ENCODE measurements around the gene RSRC1. TPM values are rescaled to one million over a fixed set of nuclear protein-coding genes. Genes with fewer than 3 reads are reported as not detected.

The RSRC1 gene
- total RNA-seq, 1 donor from 2014 or later: 36.9 TPM

DNA sequence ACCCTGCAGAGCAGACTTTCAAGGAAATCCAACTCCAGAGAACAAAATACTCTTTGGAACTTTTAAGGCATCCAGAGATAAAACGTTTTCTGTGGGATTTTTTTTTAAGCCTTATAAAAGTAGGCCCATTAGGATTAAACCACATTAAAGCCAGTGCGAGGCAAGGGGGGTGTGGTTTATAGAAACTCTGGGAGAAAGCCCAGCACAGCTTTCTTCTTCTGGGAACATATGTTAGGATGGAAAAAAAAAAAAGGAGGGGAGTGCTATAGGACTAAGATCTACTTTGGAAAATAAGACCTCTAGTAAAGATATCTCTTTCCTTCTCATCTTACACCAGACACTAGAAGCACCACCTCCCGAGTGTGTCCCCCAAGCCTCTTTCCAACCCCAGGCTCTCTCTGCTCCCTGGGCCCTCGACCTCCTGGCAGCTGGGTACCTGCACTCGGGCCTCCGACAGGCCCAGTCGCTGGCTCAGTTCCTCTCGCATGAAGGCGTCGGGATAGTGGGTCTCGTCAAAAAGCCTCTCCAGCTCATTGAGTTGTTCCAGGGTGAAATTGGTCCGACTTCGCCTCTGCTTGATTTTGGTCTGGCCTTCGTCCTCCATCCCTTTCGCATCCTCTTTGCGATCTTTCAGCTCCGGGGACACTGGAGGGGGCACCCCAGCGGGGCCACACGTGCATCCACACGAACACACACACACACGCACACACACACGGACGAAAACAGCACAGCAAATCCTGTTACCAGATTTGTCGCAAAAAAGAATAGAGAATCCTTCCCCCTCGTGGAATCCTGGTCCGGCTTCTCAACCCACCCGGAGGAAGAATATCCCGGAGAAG is 7.4 kb upstream of the RSRC1 start:
- TF ChIP-seq, protein P1, sequence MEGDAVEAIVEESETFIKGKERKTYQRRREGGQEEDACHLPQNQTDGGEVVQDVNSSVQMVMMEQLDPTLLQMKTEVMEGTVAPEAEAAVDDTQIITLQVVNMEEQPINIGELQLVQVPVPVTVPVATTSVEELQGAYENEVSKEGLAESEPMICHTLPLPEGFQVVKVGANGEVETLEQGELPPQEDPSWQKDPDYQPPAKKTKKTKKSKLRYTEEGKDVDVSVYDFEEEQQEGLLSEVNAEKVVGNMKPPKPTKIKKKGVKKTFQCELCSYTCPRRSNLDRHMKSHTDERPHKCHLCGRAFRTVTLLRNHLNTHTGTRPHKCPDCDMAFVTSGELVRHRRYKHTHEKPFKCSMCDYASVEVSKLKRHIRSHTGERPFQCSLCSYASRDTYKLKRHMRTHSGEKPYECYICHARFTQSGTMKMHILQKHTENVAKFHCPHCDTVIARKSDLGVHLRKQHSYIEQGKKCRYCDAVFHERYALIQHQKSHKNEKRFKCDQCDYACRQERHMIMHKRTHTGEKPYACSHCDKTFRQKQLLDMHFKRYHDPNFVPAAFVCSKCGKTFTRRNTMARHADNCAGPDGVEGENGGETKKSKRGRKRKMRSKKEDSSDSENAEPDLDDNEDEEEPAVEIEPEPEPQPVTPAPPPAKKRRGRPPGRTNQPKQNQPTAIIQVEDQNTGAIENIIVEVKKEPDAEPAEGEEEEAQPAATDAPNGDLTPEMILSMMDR (conservative IDR thresholded peaks at IDR 0.05): no peak
- peaks cover 46% of the 10 kb centered on the region for H3K4me1 Mint-ChIP-seq
- DNase-seq (ENCODE audit: low read depth, low spot score): no peak
- H3K36me3 Mint-ChIP-seq (ENCODE audit: low read depth): peaks cover 2% of the 10 kb centered on the region
- peaks cover 100% of the 10 kb centered on the region for H3K27me3 Mint-ChIP-seq (ENCODE audit: low read depth)
- no peak overlapping the region for H3K27ac Mint-ChIP-seq (ENCODE audit: unreplicated experiment)
- H3K9me3 Mint-ChIP-seq: no peaks in the 10 kb centered on the region
- H3K4me3 Mint-ChIP-seq: peak overlapping the region; percentile 31

DNA sequence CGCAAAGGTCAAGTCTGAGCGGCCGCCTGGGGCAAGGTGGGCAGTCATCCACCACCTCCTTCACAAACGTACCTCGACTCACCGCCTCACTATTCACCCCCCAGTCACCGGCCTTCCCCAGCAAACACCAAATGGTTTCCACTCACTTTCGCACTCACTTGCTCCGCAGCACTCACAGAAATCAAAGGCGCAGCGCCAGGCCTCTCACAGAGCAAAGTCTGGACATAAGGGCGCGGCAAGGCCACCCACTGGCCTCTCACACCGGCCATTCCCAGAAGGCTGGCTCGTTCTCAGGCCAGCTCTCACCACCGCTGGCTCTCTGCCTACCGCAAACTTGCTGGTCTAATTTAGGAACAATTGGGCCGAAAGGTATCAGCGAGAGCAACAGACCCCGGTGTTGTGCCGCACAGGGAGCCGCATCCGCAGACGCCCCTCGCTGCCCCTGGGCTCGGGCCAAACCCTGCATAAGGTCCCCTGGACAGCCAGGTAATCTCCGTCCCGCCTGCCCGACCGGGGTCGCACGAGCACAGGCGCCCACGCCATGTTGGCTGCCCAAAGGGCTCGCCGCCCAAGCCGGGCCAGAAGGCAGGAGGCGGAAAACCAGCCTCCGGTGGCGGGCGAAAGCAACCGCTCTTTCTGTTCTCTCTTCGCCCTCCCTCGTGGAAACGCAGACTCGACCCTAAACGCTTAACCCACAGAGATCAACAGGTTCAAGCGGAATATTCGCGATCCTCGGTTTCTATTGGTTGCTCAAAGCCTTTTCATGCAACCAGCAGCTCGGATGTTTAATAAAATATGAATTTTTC is 6.6 kb upstream of the RSRC1 start:
- Mint-ChIP-seq H3K9me3 (no peaks in the 10 kb centered on the region), H3K36me3 (ENCODE audit: low read depth) (no peaks in the 10 kb centered on the region), H3K27ac (ENCODE audit: unreplicated experiment) (no peak overlapping the region), H3K4me3 (peak overlapping the region; percentile 35), H3K27me3 (ENCODE audit: low read depth) (peaks cover 100% of the 10 kb centered on the region), H3K4me1 (peaks cover 41% of the 10 kb centered on the region)
- TF ChIP-seq, protein P1 (conservative IDR thresholded peaks at IDR 0.05): no peak
- DNase-seq (ENCODE audit: low read depth, low spot score): peak; percentile 17

DNA sequence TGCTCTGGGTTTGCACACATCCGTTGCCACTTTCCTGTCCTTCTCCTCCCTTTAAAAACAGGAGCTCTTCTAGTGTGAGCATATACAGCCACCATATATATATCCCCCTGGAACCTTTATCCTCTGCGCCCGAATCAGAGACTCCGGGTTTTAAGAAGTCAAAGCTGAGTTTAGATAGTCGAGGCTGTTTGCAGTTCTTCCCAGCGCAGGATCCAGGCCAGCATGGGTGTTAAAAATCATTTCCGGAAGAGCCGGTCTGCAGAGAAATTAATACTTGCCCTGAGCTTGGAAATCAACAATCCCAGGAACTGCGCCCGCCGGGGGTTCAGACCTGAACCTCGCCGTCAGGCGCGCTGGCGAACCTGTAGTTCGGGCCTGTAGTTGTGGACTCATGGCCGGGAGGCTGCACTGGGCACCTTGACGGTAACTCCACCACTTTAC is 6.0 kb upstream of the RSRC1 start:
- Mint-ChIP-seq H3K36me3 (ENCODE audit: low read depth) (no peaks in the 10 kb centered on the region), H3K4me3 (peak overlapping the region; percentile 35), H3K27ac (ENCODE audit: unreplicated experiment) (no peak overlapping the region), H3K4me1 (peaks cover 38% of the 10 kb centered on the region), H3K9me3 (no peaks in the 10 kb centered on the region), H3K27me3 (ENCODE audit: low read depth) (peaks cover 100% of the 10 kb centered on the region)
- TF ChIP-seq, protein P1 (conservative IDR thresholded peaks at IDR 0.05): no peak
- DNase-seq (ENCODE audit: low read depth, low spot score): no peak

DNA sequence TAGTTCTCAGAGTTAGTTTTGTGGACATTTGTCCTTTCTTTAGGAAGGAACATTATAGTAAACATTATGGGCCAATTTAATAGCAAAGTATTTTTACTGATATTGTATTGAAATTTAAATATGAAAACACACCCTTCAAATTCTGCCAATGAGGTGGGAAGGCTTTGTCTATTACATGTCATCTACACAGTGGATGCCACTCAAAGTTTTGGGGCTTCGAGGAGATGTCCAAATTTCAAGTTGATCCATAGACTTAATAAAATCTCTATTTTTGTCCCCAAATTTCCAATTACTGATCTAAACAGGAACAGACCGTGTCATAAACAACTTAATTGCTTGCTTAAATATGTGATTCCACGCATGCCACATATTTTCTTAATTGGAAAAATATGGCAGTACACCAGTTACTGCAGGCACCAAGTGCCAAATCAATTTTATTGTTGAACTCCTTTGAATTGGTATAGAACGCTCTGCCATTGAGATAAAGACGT is 5.4 kb upstream of the RSRC1 start:
- Mint-ChIP-seq H3K4me3 (peak overlapping the region; percentile 35), H3K4me1 (peaks cover 40% of the 10 kb centered on the region), H3K36me3 (ENCODE audit: low read depth) (peaks cover under 1% of the 10 kb centered on the region), H3K9me3 (no peaks in the 10 kb centered on the region), H3K27me3 (ENCODE audit: low read depth) (peaks cover 100% of the 10 kb centered on the region), H3K27ac (ENCODE audit: unreplicated experiment) (no peak overlapping the region)
- TF ChIP-seq, protein P1 (conservative IDR thresholded peaks at IDR 0.05): no peak
- no peak for DNase-seq (ENCODE audit: low read depth, low spot score)

DNA sequence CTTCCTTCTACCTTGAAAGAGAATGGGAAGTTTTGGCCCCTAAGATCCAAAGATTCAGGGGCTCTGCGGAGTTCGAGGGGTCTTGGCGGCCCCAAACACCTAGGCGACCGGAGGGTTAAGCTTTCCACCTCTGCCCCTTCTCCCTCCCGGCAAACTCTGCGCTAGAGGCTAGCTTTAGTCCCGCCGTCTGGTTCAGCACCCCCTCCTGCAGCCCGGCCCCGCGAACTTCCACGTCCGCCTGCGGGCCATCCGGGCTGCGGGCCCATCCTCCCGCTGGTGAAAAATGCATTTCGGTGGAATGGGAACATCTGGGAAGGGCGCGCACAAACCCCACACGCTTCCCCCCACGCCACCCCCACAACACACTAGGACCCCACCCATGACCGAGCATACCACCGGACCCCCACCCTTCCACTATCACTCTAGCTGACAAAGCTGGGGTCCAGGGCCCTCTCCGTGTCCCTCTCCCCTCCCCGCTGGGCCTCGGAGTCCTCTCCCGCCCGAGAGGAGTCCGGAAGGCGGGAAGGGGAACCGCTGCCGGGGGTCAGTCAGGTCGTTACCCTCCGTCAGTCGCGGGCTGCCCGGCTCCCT is 4.7 kb upstream of the RSRC1 start:
- Mint-ChIP-seq H3K27me3 (ENCODE audit: low read depth) (peaks cover 98% of the 10 kb centered on the region), H3K4me3 (peak overlapping the region; percentile 62), H3K36me3 (ENCODE audit: low read depth) (peaks cover 5% of the 10 kb centered on the region), H3K9me3 (no peaks in the 10 kb centered on the region), H3K27ac (ENCODE audit: unreplicated experiment) (no peak overlapping the region), H3K4me1 (peaks cover 46% of the 10 kb centered on the region)
- peak; percentile 12 for DNase-seq (ENCODE audit: low read depth, low spot score)
- TF ChIP-seq, protein P1 (conservative IDR thresholded peaks at IDR 0.05): no peak

Data from neural crest cell (in vitro differentiated cells).